Skeletal muscle tissue (tissue), 4 donors: ENCODE data around the gene GLT1D1. TPM values are rescaled to one million over a fixed set of nuclear protein-coding genes. Genes with fewer than 3 reads are reported as not detected.
A peak's percentile ranks its signal among the peaks of the same experiment; 100 is the strongest.
"Not testable (repeated sequence)": the region's sequence is repeated elsewhere in the genome, so short reads cannot be mapped to it uniquely, and the experiment has no call there.

Source experiments
- H3K27ac ChIP-seq: one replicate; pipeline ENCODE4 v1.7.0; 2013; ENCODE audit warnings: mild to moderate bottlenecking, low read depth, low read length, inconsistent platforms
- H3K27me3 ChIP-seq, 3 donors: one replicate each; pipeline ENCODE4 v1.7.0; 2013; ENCODE audit warnings: low read length in 3 of 3; ENCODE audit not compliant: control insufficient read depth in 3 of 3, insufficient read depth in 3 of 3
- H3K36me3 ChIP-seq, 3 donors: one replicate each; pipeline ENCODE4 v1.7.0; 2013; ENCODE audit warnings: low read length in 3 of 3; ENCODE audit not compliant: control insufficient read depth in 3 of 3, insufficient read depth in 3 of 3
- H3K4me1 ChIP-seq, 3 donors: one replicate each; pipeline ENCODE4 v1.7.0; 2013; ENCODE audit warnings: low read length in 3 of 3, mild to moderate bottlenecking in 3 of 3; ENCODE audit not compliant: control insufficient read depth in 3 of 3, insufficient read depth in 3 of 3
- H3K4me3 ChIP-seq, 3 donors: one replicate each; pipeline ENCODE4 v1.7.0; 2013; ENCODE audit warnings: low read length in 3 of 3
- H3K9ac ChIP-seq, 3 donors: one replicate each; pipeline ENCODE4 v1.7.0; 2013; ENCODE audit warnings: low read length in 3 of 3, mild to moderate bottlenecking in 3 of 3, moderate library complexity in 2 of 3, low read depth in 1 of 3
- H3K9me3 ChIP-seq, 3 donors: one replicate each; pipeline ENCODE4 v1.7.0; 2013; ENCODE audit warnings: low read length in 3 of 3; ENCODE audit not compliant: control insufficient read depth in 3 of 3
- total RNA-seq: library from RNA; depleted of rRNA; stranded (reverse); fragments of >200 nt; gene quantifications from one replicate; pipeline ENCODE4 v1.2.3, GENCODE V29; 2014
- donor health status: Osteomylitis.

Gene GLT1D1
- total RNA-seq, result 0.52 TPM

GRCh38 chr12:128852885-128853599 is at the start of gene GLT1D1:
Gene GLT1D1, plus strand, starts transcription at chr12:128853478. Its CDS starts 104 bp downstream, at chr12:128853582.
- Histone ChIP-seq H3K4me1 (peaks cover 0 to 4% (median 3%) of the 10 kb centered on the region in 3 donors), H3K4me3 (peak within 1 kb of the TSS; percentile 38 to 54 (median 54)), H3K27me3 (peaks cover 17 to 24% (median 19%) of the 10 kb centered on the region in 3 donors), H3K9ac (peak within 1 kb of the TSS in 2 of 3 donors; percentile 38 to 60), H3K27ac (no peak within 1 kb of the TSS), H3K9me3 (no peaks in the 10 kb centered on the region), H3K36me3 (no peaks in the 10 kb centered on the region)

DNA sequence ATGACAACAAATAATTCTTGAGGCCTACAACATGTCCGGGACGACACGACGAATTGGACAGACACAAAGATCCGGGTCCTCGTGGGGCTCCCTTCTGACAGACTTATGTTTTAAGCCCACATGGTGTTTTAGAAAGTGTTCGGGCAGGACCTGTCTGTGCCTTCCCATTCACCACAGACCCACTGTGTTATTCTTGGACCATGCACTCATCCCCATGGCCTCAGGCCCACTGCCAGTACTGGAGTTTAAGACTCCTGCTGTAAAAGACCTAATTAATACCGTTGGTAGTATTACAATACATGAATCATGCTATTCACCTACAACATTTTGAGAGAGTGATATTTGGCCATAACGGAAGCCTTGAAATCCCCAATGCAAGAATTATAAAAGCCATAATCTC is 49.5 kb upstream of the GLT1D1 start:
- H3K9ac ChIP-seq, result peak overlapping the region in 2 of 3 donors; percentile 52 to 66
- no peaks in the 10 kb centered on the region for H3K9me3 ChIP-seq
- no peak overlapping the region for H3K4me3 ChIP-seq
- peak overlapping the region; percentile 78 for H3K27ac ChIP-seq
- no peaks in the 10 kb centered on the region for H3K27me3 ChIP-seq
- peaks cover 30 to 51% (median 34%) of the 10 kb centered on the region in 3 donors for H3K36me3 ChIP-seq
- peaks cover 41 to 52% (median 46%) of the 10 kb centered on the region in 3 donors for H3K4me1 ChIP-seq

- peaks cover 25 to 44% (median 29%) of the 10 kb centered on the region in 3 donors for H3K36me3 ChIP-seq
- H3K4me3 ChIP-seq, result no peak overlapping the region
- H3K27me3 ChIP-seq, result no peaks in the 10 kb centered on the region
- H3K27ac ChIP-seq, result no peak overlapping the region
- peaks cover 41 to 53% (median 46%) of the 10 kb centered on the region in 3 donors for H3K4me1 ChIP-seq
- H3K9me3 ChIP-seq, result no peaks in the 10 kb centered on the region
- no peak overlapping the region for H3K9ac ChIP-seq
Observed at GRCh38 chr12:128804762-128805161, 48.5 kb upstream of the GLT1D1 start.

- H3K27me3 ChIP-seq, H3K9ac ChIP-seq, H3K9me3 ChIP-seq, H3K4me3 ChIP-seq, H3K27ac ChIP-seq: not testable (repeated sequence)
- Histone ChIP-seq H3K4me1 (peaks cover 47 to 56% (median 52%) of the 10 kb centered on the region in 3 donors), H3K36me3 (peaks cover 21 to 38% (median 26%) of the 10 kb centered on the region in 3 donors)
Observed at GRCh38 chr12:128805406-128805805, 47.9 kb upstream of the GLT1D1 start.

DNA sequence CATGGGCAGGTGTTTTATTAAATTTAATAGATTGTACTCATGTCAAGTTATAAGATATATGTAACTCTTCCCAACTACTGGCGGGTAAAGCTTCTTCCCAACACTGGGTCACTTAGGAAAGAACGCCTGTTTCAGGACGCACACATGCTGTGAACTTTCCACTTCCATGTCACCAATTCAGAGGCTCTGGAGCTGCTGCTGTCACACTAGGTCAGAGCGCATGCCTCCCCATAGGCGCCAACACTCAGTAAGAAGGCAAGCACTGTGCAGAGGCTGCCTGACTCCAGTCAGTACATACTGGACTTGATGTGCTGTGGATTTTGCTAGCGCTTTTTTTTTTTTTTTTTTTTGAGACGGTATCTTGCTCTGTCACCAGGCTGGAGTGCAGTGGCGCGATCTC is 46.7 kb upstream of the GLT1D1 start:
- H3K27me3 ChIP-seq, result no peaks in the 10 kb centered on the region
- peaks cover 54 to 59% (median 55%) of the 10 kb centered on the region in 3 donors for H3K4me1 ChIP-seq
- H3K9ac ChIP-seq, result no peak overlapping the region
- H3K27ac ChIP-seq, result peak overlapping the region; percentile 43
- peaks cover 13 to 30% (median 21%) of the 10 kb centered on the region in 3 donors for H3K36me3 ChIP-seq
- no peak overlapping the region for H3K4me3 ChIP-seq
- H3K9me3 ChIP-seq, result no peaks in the 10 kb centered on the region

- H3K36me3 ChIP-seq, result peaks cover 13 to 30% (median 21%) of the 10 kb centered on the region in 3 donors
- H3K9me3 ChIP-seq, result no peaks in the 10 kb centered on the region
- H3K27me3 ChIP-seq, result no peaks in the 10 kb centered on the region
- peak overlapping the region in 2 of 3 donors; percentile 22 to 60 for H3K9ac ChIP-seq
- peaks cover 52 to 62% (median 54%) of the 10 kb centered on the region in 3 donors for H3K4me1 ChIP-seq
- H3K4me3 ChIP-seq, result no peak overlapping the region
- H3K27ac ChIP-seq, result peak overlapping the region; percentile 43
Observed at GRCh38 chr12:128807161-128807724, 46.0 kb upstream of the GLT1D1 start.

- Histone ChIP-seq H3K9ac (peak overlapping the region in 2 of 3 donors; percentile 12 to 57), H3K9me3 (no peaks in the 10 kb centered on the region), H3K27ac (peak overlapping the region; percentile 97), H3K4me1 (peaks cover 48 to 62% (median 54%) of the 10 kb centered on the region in 3 donors), H3K27me3 (no peaks in the 10 kb centered on the region), H3K4me3 (peak overlapping the region in 1 of 3 donors; percentile 23), H3K36me3 (peaks cover 13 to 24% (median 23%) of the 10 kb centered on the region in 3 donors)
Observed at GRCh38 chr12:128808651-128809050, 44.6 kb upstream of the GLT1D1 start.

DNA sequence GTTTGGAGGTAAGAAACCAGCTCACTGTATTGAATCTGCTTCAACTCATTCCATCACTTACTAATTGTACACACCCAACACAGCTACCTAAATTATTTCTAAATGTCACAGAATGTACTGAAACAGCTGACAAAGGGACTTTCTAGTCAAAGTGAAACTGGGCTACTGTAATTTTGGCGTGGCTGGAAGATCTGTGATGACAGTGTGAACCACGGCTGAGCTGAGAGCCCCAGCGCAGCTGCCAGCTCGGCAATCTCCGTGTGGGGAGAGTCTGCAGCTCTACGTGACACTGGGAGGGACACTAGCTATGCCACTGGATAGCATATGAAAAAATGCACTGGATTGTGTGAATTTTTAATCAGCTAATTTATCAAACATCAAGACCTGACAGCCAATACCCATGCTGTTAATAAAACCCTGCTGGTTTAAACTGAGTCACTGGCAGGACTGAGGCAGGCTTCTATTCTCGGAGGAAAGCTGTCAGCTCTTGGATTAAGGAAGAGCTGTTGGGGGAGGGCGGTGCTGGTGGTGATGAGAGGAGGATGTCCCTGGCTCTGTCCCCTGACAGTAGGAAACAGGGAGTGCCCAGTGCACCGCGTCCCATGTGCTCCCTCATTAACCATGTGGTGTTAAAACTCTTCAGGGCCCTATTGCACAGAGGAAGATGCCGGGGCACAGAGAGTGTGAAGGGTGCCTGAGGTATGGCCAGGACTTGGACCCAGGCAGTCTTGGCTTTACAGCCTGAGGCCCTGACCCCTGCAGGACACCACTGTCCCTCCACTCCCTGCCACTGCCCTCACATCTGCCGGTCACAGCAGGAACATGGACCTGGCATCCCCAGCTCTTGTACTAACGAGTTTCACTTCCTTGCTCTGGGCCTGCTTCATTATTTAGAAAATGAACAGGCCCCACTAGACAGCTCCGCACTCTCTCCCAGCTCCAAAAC is 42.8 kb upstream of the GLT1D1 start:
- H3K27ac ChIP-seq, result peak overlapping the region; percentile 97
- H3K9ac ChIP-seq, result peak overlapping the region; percentile 78 to 85 (median 80)
- H3K36me3 ChIP-seq, result peaks cover 16 to 30% (median 23%) of the 10 kb centered on the region in 3 donors
- no peaks in the 10 kb centered on the region for H3K27me3 ChIP-seq
- no peaks in the 10 kb centered on the region for H3K9me3 ChIP-seq
- peak overlapping the region; percentile 58 to 65 (median 63) for H3K4me3 ChIP-seq
- peaks cover 47 to 66% (median 66%) of the 10 kb centered on the region in 3 donors for H3K4me1 ChIP-seq

DNA sequence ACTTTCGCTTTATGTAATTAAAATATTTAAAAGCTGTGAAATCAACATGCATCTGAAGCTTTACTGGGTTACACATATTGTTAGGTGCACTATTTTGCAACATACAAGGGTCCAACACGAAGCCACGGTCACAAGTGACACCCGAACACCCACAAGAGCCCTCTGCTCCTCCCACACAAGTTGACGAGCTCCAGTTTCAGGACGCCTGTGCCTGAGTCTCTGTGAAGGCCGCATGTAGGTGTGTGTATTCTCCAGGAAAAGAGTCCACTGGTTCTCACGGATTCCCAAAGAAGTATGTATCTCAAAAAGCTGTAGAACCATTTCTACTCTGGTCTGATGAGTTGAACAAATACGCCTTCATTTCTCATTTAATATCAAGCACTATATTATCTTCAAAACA is 41.5 kb upstream of the GLT1D1 start:
- H3K9ac ChIP-seq, result peak overlapping the region; percentile 44 to 85 (median 78)
- peaks cover 14 to 27% (median 23%) of the 10 kb centered on the region in 3 donors for H3K36me3 ChIP-seq
- peak overlapping the region; percentile 97 for H3K27ac ChIP-seq

More for the DNA sequence above, 41.5 kb upstream of the GLT1D1 start:
- Histone ChIP-seq H3K4me3 (no peak overlapping the region), H3K9me3 (no peaks in the 10 kb centered on the region), H3K27me3 (no peaks in the 10 kb centered on the region), H3K4me1 (peaks cover 58 to 79% (median 77%) of the 10 kb centered on the region in 3 donors)
